Mucosa of descending colon (tissue), 3 donors: ENCODE results near the gene GLT1D1. TPM values are rescaled to one million over a fixed set of nuclear protein-coding genes. Genes with fewer than 3 reads are reported as not detected.

Experiments used
- ATAC-seq: fragments of 200-7000 bp; cut with Tn5 transposase; one replicate; pipeline ENCODE4 v1.9.1; 2020; ENCODE audit warnings: mild to moderate bottlenecking, moderate library complexity
- DNase-seq, 3 donors: peaks; one replicate each; pipeline ENCODE4 v3.0.0-alpha.2; 2020
- H3K36me3 ChIP-seq: fragments of 200-600 bp; one replicate; pipeline ENCODE4 v1.8.0; 2021; ENCODE audit warnings: low read depth, mild to moderate bottlenecking
- H3K4me1 ChIP-seq: fragments of 200-600 bp; one replicate; pipeline ENCODE4 v1.8.0; 2021; ENCODE audit warnings: low read depth, mild to moderate bottlenecking
- H3K4me3 ChIP-seq: fragments of 200-600 bp; one replicate; pipeline ENCODE4 v1.8.0; 2021; ENCODE audit warnings: mild to moderate bottlenecking
- H3K9me3 ChIP-seq: fragments of 200-600 bp; one replicate; pipeline ENCODE4 v1.8.0; 2021; ENCODE audit warnings: mild to moderate bottlenecking
- CTCF ChIP-seq: fragments of 200-600 bp; IDR thresholded peaks from one replicate; pipeline ENCODE4 v1.8.0; 2022; ENCODE audit warnings: antibody characterized with exemption, mild to moderate bottlenecking
- intact Hi-C, 2 donors: fragments of 100-400 bp; cut with DNase I in 1 of 2; cut with micrococcal nuclease in 1 of 2; formaldehyde crosslinking; loops; one replicate each; pipeline versions ENCODE4 v1.11.0 to v1.11.1; 2022; cut with DNase I, micrococcal nuclease
- total RNA-seq, 3 donors: library from RNA; stranded (reverse); fragmentation: NEBNext Ultra II Directional in 2 of 3; extraction: Animal tissue kit (Norgen Biotek cat#: 25700) in 2 of 3; gene quantifications; one replicate each; pipeline versions ENCODE4 v1.2.1 to v1.2.4, GENCODE V29; 2021 to 2023
- donor health status: DM: no; HTN: no; CAD: no; lungs with moderate emphysema.
- donor health status: DM: no; HTN: no; CAD: no.
- donor health status: DM: no; HTN: yes; CAD: no.

Gene GLT1D1
- total RNA-seq, 3 donors from 2014 or later = 0.65 to 0.73 TPM; not detected in 1

- DNase-seq (no peak), ATAC-seq (no peak)
- no peak for TF ChIP-seq CTCF
- no peak overlapping the region for H3K4me3 ChIP-seq
- H3K4me1 ChIP-seq = peaks cover 17% of the 10 kb centered on the region
- no peaks in the 10 kb centered on the region for H3K36me3 ChIP-seq
- H3K9me3 ChIP-seq = no peaks in the 10 kb centered on the region
- intact Hi-C loops = no loop called here
These were observed 34.9 kb upstream of the GLT1D1 start for GRCh38 chr12:128818065-128819022.

GRCh38 chr12:128819293-128820144 lies 33.8 kb upstream of the GLT1D1 start:
- no peak for TF ChIP-seq CTCF
- DNase-seq (no peak), ATAC-seq (no peak)
- H3K9me3 ChIP-seq = no peaks in the 10 kb centered on the region
- peaks cover 17% of the 10 kb centered on the region for H3K4me1 ChIP-seq
- no peak overlapping the region for H3K4me3 ChIP-seq
- no peaks in the 10 kb centered on the region for H3K36me3 ChIP-seq
- intact Hi-C loops = no loop called here

GRCh38 chr12:128820253-128820652 lies 33.0 kb upstream of the GLT1D1 start:
- H3K36me3 ChIP-seq = no peaks in the 10 kb centered on the region
- intact Hi-C loops = no loop called here
- H3K4me3 ChIP-seq = no peak overlapping the region
- H3K9me3 ChIP-seq = no peaks in the 10 kb centered on the region
- no peak for TF ChIP-seq CTCF
- ATAC-seq = no peak
- peaks cover 17% of the 10 kb centered on the region for H3K4me1 ChIP-seq
- DNase-seq = no peak

- TF ChIP-seq CTCF = no peak
- ATAC-seq (peak; percentile 24), DNase-seq (peak; percentile 38 to 66 (median 54))
- no peaks in the 10 kb centered on the region for H3K36me3 ChIP-seq
- intact Hi-C loops = no loop called here
- H3K4me1 ChIP-seq = peaks cover 17% of the 10 kb centered on the region
- H3K9me3 ChIP-seq = no peaks in the 10 kb centered on the region
- H3K4me3 ChIP-seq = no peak overlapping the region
These were observed 32.4 kb upstream of the GLT1D1 start for GRCh38 chr12:128820723-128821432.

GRCh38 chr12:128823216-128823915 lies 29.9 kb upstream of the GLT1D1 start:
- ATAC-seq (peak; percentile 49), DNase-seq (peak; percentile 44 to 80 (median 75))
- Histone ChIP-seq H3K9me3 (no peaks in the 10 kb centered on the region), H3K4me3 (peak overlapping the region; percentile 74), H3K4me1 (peaks cover 17% of the 10 kb centered on the region), H3K36me3 (no peaks in the 10 kb centered on the region)
- intact Hi-C loops = no loop called here
- no peak for TF ChIP-seq CTCF
